Thyroid gland (tissue), 4 donors: ENCODE measurements around the gene DHCR24.

ENCODE experiments used
- CTCF ChIP-seq, 6 experiments: fragments of 200-600 bp in 3 of 6; fragments of 450-650 bp in 3 of 6; sonication (generic) in 3 of 6; IDR thresholded peaks; one replicate each; pipeline ENCODE4 v1.5.1; 2016 to 2019; ENCODE audit warnings: antibody characterized with exemption in 6 of 6, mild to moderate bottlenecking in 2 of 6, inconsistent platforms in 1 of 6, moderate library complexity in 1 of 6
- POLR2A ChIP-seq, 2 donors: fragments of 450-650 bp; IDR thresholded peaks; one replicate each; pipeline ENCODE4 v1.6.1; 2017; ENCODE audit warnings: antibody characterized with exemption in 2 of 2, mild to moderate bottlenecking in 2 of 2, moderate library complexity in 1 of 2

- TF ChIP-seq CTCF (IDR thresholded peaks at IDR 0.05) (no peak), POLR2A (IDR thresholded peaks at IDR 0.05) (no peak)
Observed at GRCh38 chr1:54834007-54834541, 52.9 kb downstream of the DHCR24 start.
